GM19372 (cell line): ENCODE results near the gene RBM20.

ENCODE experiments used
- ATAC-seq: cut with Tn5 transposase; IDR thresholded peaks from one replicate; pipeline ENCODE4 v1.9.1; 2021; ENCODE audit warnings: mild to moderate bottlenecking, low read depth, moderate library complexity; ENCODE audit not compliant: unreplicated experiment

RBM20 gene

GRCh38 chr10:110843796-110844616, 199.9 kb downstream of the RBM20 start:
- ATAC-seq: no peak

DNA sequence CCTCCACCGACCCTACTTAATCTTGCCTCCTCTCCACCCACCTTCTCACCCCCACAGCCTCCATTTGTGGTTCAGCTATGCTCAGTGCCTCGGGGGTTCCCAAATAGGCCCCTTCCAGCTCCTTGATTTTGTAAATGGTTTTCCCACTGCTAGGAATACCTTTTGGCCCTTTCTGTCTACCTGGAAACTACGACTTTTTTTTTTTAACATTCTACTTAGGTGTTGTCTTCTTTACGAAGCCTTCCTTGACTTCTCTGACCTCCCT, 200.4 kb downstream of the RBM20 start:
- no peak for ATAC-seq

DNA sequence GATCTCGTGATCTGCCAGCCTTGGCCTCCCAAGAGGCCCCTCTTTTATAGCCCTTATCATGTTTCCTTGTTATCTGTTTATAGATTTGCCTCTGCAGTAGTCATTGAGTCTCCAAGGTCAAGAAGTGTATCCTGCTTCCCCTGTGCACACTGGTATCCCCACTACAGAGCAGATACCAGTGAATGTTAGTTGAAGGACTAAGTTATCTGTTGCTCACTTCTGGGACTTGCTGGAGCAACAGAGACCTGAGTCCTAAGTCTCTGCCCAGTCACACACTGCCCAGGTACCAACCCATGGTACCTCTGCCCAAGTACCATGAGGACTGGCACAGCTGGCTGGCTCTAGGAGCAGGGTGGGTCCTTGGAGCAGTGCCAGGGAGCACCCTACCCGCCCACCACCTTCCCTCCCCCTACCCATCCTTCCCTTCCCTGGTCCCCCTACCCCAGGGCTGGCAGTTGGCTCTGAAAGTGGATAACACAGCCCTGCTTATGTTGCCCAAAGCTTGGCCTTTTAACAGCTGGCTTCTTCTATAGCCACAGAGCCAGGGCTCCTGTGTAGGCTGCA, 201.1 kb downstream of the RBM20 start:
- no peak for ATAC-seq

DNA sequence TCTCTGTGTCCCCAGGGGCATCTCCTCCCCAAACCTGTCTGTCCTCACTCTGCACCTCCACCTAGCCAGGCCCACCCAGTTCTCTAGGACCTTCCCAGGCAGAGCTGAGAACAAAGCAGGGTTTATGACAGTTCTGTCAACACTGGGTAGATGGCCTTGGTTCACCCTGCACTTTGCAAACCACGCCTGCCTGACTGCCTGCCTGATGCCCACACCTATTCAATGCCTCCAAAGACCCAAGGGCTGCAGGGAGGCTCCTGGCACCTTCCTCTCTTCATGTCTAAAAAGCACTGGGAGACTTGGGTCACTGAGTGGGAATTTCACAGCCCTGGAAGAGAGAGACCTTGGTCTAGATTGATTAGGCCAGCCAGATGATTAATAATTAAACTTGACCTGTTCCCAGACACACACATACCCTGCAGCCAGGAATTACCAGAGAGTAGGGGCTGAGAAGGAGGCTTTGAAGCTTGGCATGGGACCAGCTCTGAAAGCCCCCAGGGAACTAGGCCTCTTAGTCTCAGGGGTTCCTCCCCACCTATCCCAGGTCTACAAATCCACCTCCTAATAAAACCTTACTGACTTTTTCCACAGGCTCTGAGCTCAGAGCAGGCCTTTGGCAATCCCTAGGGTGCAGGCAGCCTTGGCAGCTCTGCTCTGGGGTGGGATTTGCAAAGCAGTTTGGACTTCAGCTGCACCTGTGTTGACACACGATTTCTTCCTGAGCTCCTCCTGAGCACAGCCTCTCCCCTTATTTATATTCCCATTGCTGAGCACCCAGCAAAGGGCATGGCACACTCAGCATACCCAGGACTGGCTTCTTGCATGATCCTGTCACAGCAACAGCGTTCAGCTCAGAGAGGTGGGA, 201.9 kb downstream of the RBM20 start:
- no peak for ATAC-seq

DNA sequence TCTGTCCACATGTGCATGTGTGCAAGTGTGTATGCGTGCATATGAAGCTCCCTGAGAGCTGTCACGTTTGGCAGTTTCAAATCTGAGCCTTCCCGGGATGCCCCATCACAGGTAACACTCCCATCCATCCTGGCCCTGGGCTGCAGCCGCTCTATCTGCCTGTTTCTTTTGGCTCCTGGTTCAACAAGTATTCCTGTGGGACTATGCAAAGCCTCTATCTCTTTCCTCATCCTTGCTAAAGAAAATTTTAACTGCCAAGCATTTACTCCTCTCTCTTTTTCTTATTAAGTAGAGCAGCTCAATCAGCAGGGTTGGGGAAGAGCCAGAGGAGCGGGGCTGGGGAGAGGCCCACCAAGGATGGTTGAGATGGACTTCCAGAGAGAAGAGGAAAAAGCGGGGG, 203.2 kb downstream of the RBM20 start:
- ATAC-seq: no peak

DNA sequence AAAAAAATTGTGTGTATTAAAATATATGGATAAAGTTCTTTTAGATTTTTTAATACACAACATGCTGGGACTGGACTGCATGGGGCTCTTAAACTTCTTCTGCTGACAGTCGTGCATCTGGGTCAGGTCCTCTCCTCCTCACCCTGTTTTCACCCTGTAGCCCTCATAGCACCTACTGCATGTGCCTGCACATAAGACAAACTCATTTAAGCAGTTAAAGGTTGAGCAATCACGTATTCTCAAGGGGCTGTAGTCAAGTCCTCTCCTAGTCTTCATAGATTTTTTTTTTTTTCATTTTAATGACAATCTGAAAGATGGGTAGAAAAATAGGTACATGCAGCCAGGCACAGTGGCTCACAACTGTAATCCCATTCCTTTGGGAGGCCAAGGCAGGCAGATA, 204.0 kb downstream of the RBM20 start:
- ATAC-seq: no peak

DNA sequence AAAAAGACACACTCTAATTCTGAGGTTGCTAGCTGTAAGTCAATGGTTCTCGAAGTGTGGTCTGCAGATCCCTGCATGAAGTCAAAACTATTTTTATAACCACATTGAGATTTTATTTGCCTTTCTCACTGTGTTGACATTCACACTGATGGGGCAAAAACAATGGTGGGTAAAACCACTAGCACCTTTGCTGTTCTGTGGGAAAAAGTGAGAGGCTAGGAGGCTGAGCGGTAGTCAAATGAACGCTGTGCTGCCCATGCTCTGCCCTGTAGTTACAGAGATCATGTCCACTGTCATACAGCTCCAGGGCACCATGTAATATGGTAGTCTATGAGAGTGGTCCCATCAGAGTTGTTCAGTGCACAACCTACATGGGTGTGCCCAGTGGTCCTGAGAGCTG, 206.0 kb downstream of the RBM20 start:
- ATAC-seq: no peak

- ATAC-seq: no peak
Observed at GRCh38 chr10:110851020-110851612, 207.0 kb downstream of the RBM20 start.

DNA sequence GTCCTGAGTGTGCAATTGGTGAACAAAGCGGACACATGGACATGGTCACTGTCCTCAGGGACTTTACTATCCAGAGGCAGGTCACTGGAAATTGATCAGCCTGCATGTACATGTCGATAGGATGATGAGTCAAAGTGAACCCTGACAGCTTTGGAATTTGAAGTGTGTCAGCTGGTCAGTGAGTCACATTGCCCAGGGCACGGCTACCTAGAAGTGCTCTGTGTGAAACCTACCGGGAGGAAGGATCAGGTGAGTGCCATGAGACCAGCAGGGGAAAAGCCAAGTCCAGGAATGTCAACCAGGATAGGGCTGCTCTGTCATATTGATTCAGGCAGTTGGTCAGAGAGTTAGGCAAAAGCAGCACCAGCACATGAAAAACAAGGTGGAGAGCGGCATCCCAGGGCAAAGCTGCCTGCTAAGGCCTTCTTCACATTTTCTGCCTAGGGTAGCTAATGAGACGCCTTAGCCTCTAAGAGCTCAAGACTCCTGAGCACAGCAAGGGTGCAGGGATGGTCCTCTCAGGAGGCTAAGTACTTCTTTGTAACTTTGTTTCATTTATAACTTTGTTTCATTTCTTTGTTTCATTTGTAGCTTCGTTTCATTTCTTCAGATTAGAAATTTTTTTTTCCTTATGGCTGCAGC, 208.2 kb downstream of the RBM20 start:
- ATAC-seq: no peak

DNA sequence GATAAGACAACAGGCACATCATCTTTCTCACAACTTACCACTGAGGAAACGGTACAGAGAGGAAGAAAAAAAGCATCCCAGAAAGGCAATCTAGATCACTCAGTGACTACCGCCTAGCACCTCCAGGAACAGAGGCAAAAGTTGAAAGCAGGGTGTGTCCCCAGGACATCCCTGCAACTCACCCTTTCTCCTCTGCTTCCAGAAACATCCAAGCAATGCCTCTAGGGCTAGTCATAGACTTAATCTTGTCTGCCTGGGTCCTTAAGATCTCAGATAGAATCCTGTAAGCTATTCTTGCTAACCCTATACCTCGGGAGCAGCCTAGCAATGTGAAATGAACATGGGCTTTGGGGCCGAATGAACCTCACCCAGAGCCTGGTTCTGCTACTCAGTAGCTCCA, 208.8 kb downstream of the RBM20 start:
- no peak for ATAC-seq

- ATAC-seq: no peak
Observed at GRCh38 chr10:110853921-110854605, 209.9 kb downstream of the RBM20 start.

DNA sequence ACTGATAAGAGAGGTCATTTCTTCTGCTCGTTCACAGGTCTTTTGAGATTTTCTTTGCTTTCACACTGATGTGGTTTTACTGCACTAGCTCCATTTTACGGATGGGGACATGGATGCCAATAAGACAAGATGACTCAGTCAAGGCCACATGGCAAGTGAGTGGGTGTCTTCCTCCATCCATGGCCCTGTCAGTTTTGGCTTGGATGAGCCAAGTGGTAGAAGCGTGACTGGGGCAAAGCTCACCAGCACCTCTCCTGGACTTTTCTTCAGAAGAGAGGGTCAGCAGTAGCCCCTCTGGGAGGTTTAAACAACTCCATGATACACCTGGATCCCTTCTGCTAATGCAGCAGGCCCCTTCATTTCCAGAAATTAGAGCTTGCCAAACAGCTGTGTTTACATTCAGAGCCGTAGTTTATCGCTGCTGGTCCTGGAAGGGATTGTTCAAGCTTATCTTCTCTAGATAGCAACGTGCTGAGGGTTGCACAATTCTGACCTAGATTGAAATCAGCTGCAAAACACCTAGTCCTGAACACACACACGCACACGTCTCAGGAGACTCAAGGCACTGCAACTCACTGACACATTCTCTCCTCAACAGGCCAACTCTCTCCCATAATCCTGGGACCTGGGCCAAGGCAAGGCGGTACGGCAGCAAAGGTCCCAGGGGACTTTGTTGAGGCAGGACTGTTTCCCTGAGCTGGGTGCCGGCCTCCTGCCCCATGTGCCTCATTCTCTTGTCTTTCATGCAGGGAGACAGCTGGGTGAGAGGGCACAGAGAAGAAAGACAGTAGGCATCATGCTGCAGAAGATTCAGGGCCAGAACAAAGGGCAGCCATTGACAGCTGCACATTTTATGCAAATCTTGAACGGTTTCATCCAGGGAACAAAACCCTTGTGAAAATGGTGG, 213.4 kb downstream of the RBM20 start:
- no peak for ATAC-seq

DNA sequence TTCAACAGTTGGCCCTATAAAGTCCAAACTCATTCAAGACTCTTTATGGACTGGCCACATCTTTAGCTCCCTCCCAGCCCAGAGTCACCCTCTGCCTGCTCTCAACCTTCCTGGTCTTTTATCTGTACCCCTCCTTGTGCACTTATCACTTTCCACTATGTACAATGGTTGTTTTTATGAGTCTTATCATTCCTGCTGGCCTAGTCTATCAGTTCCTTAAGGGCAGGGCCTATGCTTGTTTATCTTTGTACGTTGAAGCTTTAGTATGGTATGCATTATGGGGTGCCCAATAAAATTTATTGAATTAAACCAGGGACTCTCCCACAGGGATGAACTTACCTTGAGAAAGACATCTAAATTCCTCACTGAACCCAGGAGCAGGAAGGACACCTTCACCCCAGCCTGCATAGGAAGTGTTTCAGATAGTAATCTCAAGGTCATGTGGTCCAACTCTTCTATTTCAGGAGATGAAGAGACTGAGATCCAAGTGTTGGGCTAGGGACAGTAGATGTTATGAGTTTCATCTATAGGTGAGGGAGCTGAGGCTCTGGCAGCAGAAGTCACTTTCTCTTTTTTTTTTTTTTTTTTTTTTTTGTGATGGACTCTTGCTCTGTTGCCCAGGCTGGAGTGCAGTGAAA, 214.3 kb downstream of the RBM20 start:
- ATAC-seq: no peak

GRCh38 chr10:110859206-110859972, 215.3 kb downstream of the RBM20 start:
- no peak for ATAC-seq

DNA sequence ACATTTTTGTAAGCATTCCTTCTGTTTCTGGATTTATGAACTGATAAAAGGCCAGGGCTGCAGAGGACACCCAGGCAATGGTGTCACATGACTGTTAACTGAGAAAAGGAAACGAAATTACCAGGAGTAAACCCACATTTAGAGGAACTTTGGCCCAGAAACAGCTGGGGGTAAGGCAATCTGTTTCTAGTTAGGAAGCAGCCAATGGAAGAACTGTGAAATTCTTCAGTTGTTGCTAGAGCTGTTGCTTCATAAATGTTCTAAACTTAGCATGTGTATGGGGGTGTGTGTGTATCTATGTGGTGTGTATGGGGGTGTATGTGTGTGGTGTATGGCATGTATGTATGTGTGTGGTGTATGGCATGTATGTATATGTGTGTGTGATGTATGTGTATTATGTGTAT, 215.8 kb downstream of the RBM20 start:
- no peak for ATAC-seq

- ATAC-seq: peak; percentile 44
Observed at GRCh38 chr10:110860576-110861241, 216.6 kb downstream of the RBM20 start.

GRCh38 chr10:110861476-110861875, 217.3 kb downstream of the RBM20 start:
- no peak for ATAC-seq
